Ecto neural progenitor cell (in vitro differentiated cells): ENCODE results near the gene PCSK4.
"Not testable (repeated sequence)": the region's sequence is repeated elsewhere in the genome, so short reads cannot be mapped to it uniquely, and the experiment has no call there.

Experiments
- DNase-seq: peaks from one replicate; pipeline ENCODE4 v3.0.0-alpha.2; 2018; ENCODE audit warnings: low spot score

The PCSK4 gene

DNA sequence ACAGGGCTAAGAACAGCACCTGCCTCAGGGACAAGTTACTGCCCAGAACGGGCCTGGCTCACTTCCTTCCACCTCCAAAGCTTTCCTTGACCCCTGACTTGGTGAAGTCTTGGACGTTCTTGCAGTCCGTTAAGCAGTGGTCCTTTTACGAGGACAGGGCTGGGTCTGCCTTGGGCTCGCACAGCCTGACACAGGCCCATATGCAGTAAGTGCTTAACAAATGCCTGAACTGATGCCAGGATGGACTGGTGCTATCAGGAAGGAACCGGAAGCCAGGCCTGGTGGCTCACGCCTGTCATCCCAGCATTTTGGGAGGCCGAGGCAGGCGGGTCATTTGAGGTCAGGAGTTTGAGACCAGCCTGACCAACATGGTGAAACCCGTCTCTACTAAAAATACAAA is 31.9 kb upstream of the PCSK4 start:
- no peak for DNase-seq

GRCh38 chr19:1521636-1522035 is 31.5 kb upstream of the PCSK4 start:
- DNase-seq = no peak

- DNase-seq = no peak
Observed at GRCh38 chr19:1520203-1520780, 30.1 kb upstream of the PCSK4 start.

- DNase-seq = not testable (repeated sequence)
Observed at GRCh38 chr19:1519802-1520201, 29.7 kb upstream of the PCSK4 start.

DNA sequence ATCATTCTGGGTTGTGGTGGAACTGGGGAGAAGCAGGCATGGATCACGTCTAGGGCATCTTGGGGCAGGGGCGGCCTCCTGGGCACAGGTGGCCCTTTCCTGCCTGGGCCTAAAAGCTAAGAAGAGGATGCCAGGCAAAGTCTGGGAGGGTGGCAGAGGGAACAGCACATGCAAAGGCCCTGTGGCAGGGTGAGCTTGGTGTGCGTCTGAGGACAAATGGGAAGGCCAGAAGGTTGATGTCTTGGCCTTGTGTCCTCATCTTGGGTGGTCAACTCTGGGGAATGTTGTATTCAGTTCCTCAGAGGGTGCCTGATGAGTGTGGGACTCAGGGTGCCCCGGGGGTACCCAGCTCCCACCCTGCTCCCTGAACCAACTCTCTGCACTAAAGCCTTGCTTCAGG is 28.3 kb upstream of the PCSK4 start:
- no peak for DNase-seq

DNA sequence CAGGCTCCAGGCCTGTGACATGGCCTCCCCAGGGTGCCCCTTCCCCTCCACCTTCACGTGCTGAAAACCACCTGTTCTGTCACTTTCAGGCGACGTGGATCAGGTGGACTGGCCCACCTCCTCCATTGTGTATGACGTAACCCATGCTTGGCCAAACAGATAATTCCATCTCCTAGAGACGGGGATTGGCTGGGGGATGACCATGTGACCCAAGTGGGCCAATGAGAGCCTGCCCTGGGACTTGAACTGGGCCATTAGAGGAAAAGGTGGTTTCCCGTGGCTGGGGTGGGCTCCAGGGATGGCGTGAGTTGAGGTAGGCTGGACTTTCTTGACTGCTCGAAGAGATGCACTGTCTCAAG is 26.2 kb upstream of the PCSK4 start:
- no peak for DNase-seq

GRCh38 chr19:1514986-1515721 is 25.0 kb upstream of the PCSK4 start:
- DNase-seq = no peak

DNA sequence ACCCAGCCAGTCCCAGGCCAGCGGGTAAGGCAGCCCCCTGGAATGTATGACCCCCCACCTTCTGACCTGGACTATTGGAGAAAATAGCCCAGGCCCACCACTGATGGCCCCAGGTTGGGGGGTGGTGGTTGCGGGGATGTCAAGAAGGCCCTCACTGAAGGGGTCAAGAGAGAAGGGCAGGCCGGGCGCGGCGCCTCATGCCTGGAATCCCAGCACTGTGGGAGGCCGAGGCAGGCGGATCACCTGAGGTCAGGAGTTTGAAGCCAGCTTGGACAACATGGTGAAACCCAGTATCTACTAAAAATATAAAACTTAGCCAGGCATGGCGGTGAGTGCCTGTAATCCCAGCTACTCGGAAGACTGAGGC is 24.1 kb upstream of the PCSK4 start:
- DNase-seq = no peak

DNA sequence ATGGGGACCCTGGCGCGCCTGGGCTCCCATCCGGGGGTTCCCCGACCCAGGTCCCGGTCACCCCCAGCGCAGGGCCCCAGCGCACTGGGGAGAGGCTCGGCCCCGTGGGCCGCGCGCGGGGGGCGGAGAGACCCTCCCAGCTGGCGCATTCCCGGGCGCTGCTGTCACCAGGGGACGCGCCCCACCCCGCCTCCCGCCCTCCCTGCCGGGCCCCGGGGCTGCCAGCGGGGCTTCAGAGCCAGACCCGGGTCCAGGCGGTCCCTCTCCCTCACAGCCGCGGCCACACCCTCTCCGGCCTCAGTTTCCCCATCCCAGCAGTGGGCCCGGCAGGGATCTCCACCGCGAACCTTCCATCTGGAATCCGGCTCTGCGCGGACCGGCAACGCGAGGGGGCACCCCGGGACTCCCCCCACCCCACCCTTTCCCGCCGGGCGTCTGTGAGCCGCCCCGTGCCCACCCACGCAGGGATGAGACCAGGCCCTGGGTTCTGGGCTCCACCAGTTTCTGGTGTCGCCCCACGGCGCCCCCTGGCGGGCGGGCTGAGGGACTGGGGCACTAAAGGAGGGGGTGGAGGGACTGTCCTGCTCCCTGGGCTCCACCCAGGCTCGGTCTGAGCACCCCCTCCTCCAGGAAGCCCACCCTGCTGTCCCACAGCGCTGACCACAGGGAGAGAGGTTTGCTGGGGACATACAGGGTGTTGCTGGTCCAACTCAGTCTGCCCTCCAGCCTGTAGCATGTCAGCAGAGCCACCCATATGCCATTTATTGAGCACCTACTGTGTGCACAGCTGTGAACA is 23.5 kb upstream of the PCSK4 start:
- no peak for DNase-seq

DNA sequence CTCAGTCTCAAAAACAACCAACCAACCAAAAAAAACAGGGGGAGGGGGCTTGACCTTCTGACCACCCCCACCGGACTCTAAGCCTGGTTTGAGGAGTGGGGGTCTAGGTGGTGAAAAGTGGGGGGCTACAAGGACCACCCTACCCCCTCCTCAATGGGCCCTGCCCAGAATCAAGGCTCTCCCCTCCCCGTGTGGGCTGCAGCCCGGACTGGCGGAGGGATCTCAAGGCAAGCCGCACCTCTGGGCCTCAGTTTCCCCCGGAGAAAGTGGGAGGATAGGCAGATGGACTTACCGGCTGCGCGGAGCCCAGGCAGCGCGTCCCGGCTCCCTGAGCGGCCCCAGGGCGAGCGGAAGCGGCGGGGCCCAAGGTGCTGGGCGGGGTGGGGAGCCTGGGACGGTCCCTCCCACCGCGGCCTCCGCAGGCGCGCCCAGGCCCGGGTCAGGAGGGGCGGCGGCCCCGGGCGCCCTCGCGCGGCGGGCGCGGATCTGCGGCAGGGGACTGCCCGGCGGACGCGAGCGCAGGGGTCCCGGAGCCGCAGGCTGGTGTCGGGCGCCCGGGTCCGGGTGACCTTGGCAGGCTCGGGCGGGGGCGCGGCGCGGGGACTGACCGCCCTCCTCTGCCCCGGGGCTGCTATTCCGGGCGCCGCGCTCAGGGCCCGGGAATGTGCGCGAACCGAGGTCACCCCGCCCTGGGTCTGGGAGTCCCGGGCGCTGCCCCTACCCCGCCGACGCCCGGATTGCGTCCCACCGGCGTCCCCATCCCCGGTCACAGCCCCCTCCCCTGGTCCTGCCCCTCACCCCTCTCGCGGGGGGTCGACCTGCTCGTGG is 22.7 kb upstream of the PCSK4 start, which contains the start of gene ADAMTSL5:
TSS of gene ADAMTSL5 (minus strand) at position 349 of the 828 bp plus-strand sequence. CDS start 2,076 bp downstream, outside the sequence.
- DNase-seq = no peak

- no peak for DNase-seq
Observed at GRCh38 chr19:1511318-1512317, 21.5 kb upstream of the PCSK4 start.

DNA sequence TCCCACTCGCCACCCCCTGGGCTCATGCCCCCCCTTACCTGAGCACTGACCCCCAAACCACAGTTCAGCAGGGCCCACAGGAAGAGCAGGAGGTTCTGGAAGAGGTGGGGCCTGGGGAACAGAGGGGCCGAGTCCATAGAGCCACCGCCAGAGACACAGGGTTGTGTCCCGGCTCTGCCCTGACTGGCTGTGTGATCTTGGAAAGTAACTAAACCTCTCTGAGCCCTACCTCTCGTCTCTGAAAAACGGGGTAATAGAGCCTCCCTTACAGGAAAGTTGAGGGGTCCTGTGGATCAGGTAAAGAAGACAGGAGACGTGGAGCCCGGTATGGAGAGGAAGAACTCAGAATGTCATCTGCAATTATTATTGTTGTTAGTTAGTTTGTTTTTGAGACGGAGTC is 20.7 kb upstream of the PCSK4 start:
- no peak for DNase-seq

DNA sequence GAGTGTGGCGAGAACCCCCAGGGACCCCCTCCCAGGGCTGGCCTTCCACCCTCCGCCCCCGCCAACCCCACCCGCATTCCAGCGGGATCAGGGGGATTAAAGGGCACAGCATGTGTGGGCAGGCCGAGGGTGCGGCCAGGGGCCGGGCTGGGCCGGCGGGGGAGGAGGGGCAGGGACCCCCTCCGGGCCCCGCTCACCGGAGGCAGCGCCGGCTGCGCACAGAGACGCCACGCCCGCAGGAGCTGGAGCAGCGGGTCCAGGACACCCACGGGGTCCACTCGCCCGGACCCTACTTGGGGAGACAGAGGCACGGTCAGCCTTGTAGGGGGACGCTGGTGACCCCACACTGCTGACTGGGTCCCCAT is 20.3 kb upstream of the PCSK4 start:
- no peak for DNase-seq

GRCh38 chr19:1509602-1510441 is 19.7 kb upstream of the PCSK4 start:
- DNase-seq = no peak

DNA sequence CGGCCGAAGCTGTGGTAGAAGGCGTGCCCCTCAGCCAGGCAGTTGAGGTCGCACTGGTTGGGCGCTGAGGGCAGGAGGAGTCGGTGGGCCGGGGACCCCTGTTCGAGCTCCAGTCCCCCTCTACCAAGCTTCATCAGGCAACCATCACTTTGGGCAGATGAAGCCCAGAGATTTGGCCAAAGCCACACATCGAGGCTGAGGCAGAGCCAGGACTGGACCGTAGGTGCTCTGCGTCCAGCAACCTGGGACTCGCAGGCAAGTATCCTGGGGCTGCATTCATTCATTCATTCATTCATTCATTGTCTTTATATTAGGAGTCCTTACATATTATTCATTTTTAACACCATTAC is 18.3 kb upstream of the PCSK4 start:
- no peak for DNase-seq

GRCh38 chr19:1507763-1508506 is 17.8 kb upstream of the PCSK4 start:
- peak; percentile 97 for DNase-seq

DNA sequence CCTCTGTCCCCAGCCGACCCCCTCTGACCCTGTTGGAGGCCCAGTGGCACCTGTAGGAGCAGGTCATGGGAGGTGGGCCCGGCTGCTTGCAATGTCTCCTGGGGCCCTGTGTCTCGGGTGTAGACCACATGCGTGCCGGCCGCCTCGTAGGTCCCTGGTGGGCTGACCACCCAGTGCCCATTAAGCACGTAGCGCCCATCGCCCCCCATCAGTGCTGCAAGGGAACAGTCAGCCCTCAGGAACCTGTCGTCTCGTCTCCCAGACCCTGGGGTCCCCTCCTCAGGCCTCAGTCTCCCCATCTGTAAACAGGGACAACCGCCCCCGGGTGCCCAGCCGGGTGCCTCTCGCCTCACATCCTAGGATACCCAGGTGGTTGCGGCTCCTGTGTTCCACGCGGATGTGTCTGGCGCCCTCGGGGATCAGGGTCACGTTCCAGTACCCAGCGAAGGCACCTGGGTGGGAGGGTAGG is 17.1 kb upstream of the PCSK4 start:
- no peak for DNase-seq

- DNase-seq = no peak
Observed at GRCh38 chr19:1505991-1506881, 16.1 kb upstream of the PCSK4 start.
